Gastrocnemius medialis (tissue), 4 donors: ENCODE results near the gene CYP2D6. TPM values are rescaled to one million over a fixed set of nuclear protein-coding genes. Genes with fewer than 3 reads are reported as not detected.

ENCODE experiments used
- ATAC-seq, 2 donors: fragments of 150-250 bp; one replicate each; pipeline ENCODE4 v1.9.1; 2016
- DNase-seq, 2 donors: peaks; one replicate each; pipeline ENCODE4 v3.0.0-alpha.2; 2019
- H3K27ac ChIP-seq, 4 donors: fragments of 200-600 bp; sonication (generic); 1 replicate in 1 of 4; 2 replicates in 3 of 4; pipeline ENCODE4 v1.5.1; 2016 to 2018; ENCODE audit warnings: mild to moderate bottlenecking in 2 of 4, moderate library complexity in 1 of 4
- H3K27me3 ChIP-seq, 3 donors: fragments of 200-600 bp; sonication (generic) in 2 of 3; 1 replicate in 1 of 3; 2 replicates in 2 of 3; pipeline versions ENCODE4 v1.5.1 to v1.6.0; 2016 to 2019; ENCODE audit warnings: mild to moderate bottlenecking in 1 of 3, moderate library complexity in 1 of 3
- H3K36me3 ChIP-seq, 2 donors: fragments of 200-600 bp; sonication (generic) in 1 of 2; one replicate each; pipeline ENCODE4 v1.5.1; 2017 to 2018
- H3K4me1 ChIP-seq, 2 donors: fragments of 200-600 bp; sonication (generic) in 1 of 2; one replicate each; pipeline ENCODE4 v1.5.1; 2016 to 2017; ENCODE audit warnings: mild to moderate bottlenecking in 2 of 2
- H3K4me3 ChIP-seq, 4 donors: fragments of 200-600 bp; sonication (generic) in 3 of 4; 1 replicate in 1 of 4; 2 replicates in 3 of 4; pipeline ENCODE4 v1.5.1; 2016 to 2019; ENCODE audit warnings: mild to moderate bottlenecking in 2 of 4
- H3K9me3 ChIP-seq, 3 donors: fragments of 200-600 bp; sonication (generic) in 2 of 3; 1 replicate in 1 of 3; 2 replicates in 2 of 3; pipeline ENCODE4 v1.5.1; 2016 to 2019
- POLR2A ChIP-seq, 2 donors: fragments of 450-650 bp; IDR thresholded peaks; one replicate each; pipeline ENCODE4 v1.6.1; 2017; ENCODE audit warnings: antibody characterized with exemption in 2 of 2, mild to moderate bottlenecking in 2 of 2, moderate library complexity in 2 of 2
- in situ Hi-C, 4 donors: fragments of 200-750 bp; cut with MboI; loops; one replicate each; pipeline versions ENCODE4 v1.15.0 to v1.8.0; 2017; ENCODE audit warnings: low sequenced_read_pairs in 4 of 4
- intact Hi-C: fragments of 100-400 bp; cut with DNase I; formaldehyde crosslinking; loops from one replicate; pipeline ENCODE4 v1.15.1; 2023; ENCODE audit warnings: low total_unique reads
- total RNA-seq, 4 donors: library from RNA; depleted of rRNA; stranded (reverse); fragments of >200 nt; gene quantifications; one replicate each; pipeline versions ENCODE4 v1.1.0 to v1.2.3, GENCODE V29; 2016
- TF ChIP-seq, protein P1 (sequence below), 5 experiments: fragments of 450-650 bp in 3 of 5; fragments of 200-600 bp in 2 of 5; sonication (generic) in 2 of 5; IDR thresholded peaks in 4 of 5; conservative IDR thresholded peaks in 1 of 5; 1 replicate in 4 of 5; 2 replicates in 1 of 5; pipeline ENCODE4 v1.5.1; 2016 to 2019; ENCODE audit warnings: antibody characterized with exemption in 5 of 5, mild to moderate bottlenecking in 3 of 5, moderate library complexity in 3 of 5

CYP2D6 gene
- total RNA-seq, 4 donors from 2014 or later: 0.15 to 0.24 TPM; not detected in 2

DNA sequence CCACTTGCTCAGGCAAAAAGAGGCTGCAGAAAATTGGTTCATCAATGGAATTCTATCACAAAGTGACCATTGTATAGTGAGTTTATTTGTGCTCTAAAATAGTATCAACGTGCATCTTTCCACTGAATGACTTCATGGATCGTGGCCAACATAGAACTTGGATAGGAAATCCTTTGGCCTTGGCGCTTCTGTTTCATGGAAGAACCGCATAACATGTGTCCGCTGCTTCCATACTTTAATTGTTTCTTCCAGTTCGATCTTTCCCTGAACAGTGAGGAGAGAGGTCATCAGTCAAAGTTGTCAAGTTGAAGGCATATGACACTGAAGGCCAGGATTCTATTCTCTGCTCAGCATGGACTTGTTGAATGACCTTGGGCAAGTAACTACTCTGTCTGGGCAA is 44.6 kb downstream of the CYP2D6 start:
- Histone ChIP-seq H3K4me1 (peaks cover 26 to 43% of the 10 kb centered on the region in 2 donors), H3K9me3 (no peaks in the 10 kb centered on the region), H3K27ac (peak overlapping the region; percentile 6 to 57 (median 32)), H3K27me3 (no peaks in the 10 kb centered on the region), H3K4me3 (no peak overlapping the region), H3K36me3 (peaks cover 0 to 46% of the 10 kb centered on the region in 2 donors)
- DNase-seq (no peak), ATAC-seq (no peak)
- TF ChIP-seq POLR2A (IDR thresholded peaks at IDR 0.05): no peak
- TF ChIP-seq, protein P1, sequence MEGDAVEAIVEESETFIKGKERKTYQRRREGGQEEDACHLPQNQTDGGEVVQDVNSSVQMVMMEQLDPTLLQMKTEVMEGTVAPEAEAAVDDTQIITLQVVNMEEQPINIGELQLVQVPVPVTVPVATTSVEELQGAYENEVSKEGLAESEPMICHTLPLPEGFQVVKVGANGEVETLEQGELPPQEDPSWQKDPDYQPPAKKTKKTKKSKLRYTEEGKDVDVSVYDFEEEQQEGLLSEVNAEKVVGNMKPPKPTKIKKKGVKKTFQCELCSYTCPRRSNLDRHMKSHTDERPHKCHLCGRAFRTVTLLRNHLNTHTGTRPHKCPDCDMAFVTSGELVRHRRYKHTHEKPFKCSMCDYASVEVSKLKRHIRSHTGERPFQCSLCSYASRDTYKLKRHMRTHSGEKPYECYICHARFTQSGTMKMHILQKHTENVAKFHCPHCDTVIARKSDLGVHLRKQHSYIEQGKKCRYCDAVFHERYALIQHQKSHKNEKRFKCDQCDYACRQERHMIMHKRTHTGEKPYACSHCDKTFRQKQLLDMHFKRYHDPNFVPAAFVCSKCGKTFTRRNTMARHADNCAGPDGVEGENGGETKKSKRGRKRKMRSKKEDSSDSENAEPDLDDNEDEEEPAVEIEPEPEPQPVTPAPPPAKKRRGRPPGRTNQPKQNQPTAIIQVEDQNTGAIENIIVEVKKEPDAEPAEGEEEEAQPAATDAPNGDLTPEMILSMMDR (IDR thresholded peaks at IDR 0.05 in 4 of 5, conservative IDR thresholded peaks at IDR 0.05 in 1 of 5): no peak
- intact Hi-C loops: loop anchor here (10.0 kb wide), 1 partner anchor 801 kb away; the partner anchor contains the start of gene RANGAP1
- in situ Hi-C loops: loop anchor here in 1 of 4 donors (25.0 kb wide), 1 partner anchor 351 kb away; the partner anchor contains the start of gene NFAM1

DNA sequence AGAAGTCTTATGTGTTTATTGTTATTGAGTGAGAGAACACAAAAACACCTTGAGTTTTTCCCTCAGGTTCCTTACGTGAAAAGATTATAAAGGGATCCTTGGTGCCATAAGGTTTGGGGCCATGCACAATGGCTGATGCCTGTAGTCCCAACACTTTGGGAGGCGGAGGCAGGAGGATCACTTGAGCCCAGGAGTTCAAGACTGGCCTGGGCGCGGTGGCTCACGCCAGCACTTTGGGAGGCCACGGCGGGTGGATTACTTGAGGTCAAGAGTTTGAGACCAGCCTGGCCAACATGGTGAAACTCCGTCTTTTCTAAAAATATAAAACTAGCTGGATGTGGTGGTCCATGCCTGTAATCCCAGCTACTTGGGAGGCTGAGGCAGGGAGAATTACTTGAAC is 45.7 kb downstream of the CYP2D6 start:
- H3K4me1 ChIP-seq: peaks cover 33 to 47% of the 10 kb centered on the region in 2 donors
- no peak for TF ChIP-seq POLR2A (IDR thresholded peaks at IDR 0.05)
- TF ChIP-seq, protein P1 (IDR thresholded peaks at IDR 0.05 in 4 of 5, conservative IDR thresholded peaks at IDR 0.05 in 1 of 5): no peak
- ATAC-seq (no peak), DNase-seq (no peak)
- no peaks in the 10 kb centered on the region for H3K27me3 ChIP-seq
- peak overlapping the region in 2 of 4 donors; percentile 14 to 27 for H3K27ac ChIP-seq
- no peak overlapping the region for H3K4me3 ChIP-seq
- peaks cover 0 to 46% of the 10 kb centered on the region in 2 donors for H3K36me3 ChIP-seq
- H3K9me3 ChIP-seq: no peaks in the 10 kb centered on the region
- intact Hi-C loops (loop anchor here (10.0 kb wide), 1 partner anchor 800 kb away; the partner anchor contains the start of gene RANGAP1), in situ Hi-C loops (loop anchor here in 1 of 4 donors (25.0 kb wide), 1 partner anchor 352 kb away; the partner anchor contains the start of gene NFAM1)

DNA sequence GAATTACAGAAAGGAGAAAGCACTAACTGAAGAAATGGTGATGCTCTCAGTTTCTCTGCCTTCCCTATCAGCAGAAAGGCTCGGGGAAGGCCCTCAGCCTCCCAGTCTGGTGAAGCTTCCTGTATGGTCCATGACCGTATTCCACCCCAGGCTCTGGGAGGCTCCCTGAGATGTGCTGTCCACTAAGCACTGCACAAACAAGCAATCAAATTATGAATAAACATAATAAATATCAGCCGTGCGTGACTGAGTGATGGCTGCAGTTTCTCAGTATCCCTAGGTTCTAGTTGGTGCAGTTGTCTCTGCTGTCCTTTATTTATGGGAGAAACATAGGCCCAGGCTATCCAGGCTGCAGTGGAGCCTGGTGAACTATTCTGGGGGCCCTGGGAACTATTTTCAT is 47.5 kb downstream of the CYP2D6 start:
- ATAC-seq (no peak), DNase-seq (no peak)
- H3K27me3 ChIP-seq: no peaks in the 10 kb centered on the region
- H3K27ac ChIP-seq: peak overlapping the region in 3 of 4 donors; percentile 20 to 46 (median 22)
- H3K4me1 ChIP-seq: peaks cover 31 to 45% of the 10 kb centered on the region in 2 donors
- intact Hi-C loops: loop anchor here (10.0 kb wide), 1 partner anchor 798 kb away; the partner anchor contains the start of gene RANGAP1
- H3K9me3 ChIP-seq: no peaks in the 10 kb centered on the region
- peaks cover 0 to 46% of the 10 kb centered on the region in 2 donors for H3K36me3 ChIP-seq
- in situ Hi-C loops: loop anchor here in 1 of 4 donors (25.0 kb wide), 1 partner anchor 354 kb away; the partner anchor contains the start of gene NFAM1
- H3K4me3 ChIP-seq: no peak overlapping the region
- TF ChIP-seq POLR2A (IDR thresholded peaks at IDR 0.05): no peak
- TF ChIP-seq, protein P1 (IDR thresholded peaks at IDR 0.05 in 4 of 5, conservative IDR thresholded peaks at IDR 0.05 in 1 of 5): no peak

DNA sequence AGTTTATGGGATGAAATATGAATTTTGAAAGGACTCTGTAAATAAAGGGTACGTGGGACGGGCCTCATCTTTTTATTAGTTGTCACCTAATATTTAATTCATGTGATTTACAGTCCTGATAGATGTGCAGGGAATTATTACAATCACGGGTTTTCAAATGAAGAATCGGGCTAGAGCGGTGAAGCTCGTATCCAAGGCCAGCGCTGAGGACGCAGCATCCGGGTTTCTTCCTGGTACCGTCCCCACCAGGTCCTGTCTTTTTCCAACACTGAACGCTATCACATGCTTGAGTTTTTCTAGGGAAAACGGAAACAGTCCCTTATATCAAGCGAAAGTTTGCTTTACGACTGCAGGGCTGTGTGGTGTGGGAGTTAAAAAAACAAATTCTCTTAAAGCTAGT is 50.3 kb downstream of the CYP2D6 start:
- Histone ChIP-seq H3K9me3 (no peaks in the 10 kb centered on the region), H3K27me3 (no peaks in the 10 kb centered on the region), H3K27ac (peak overlapping the region; percentile 95 to 100 (median 100)), H3K4me3 (peak overlapping the region; percentile 69 to 89 (median 86)), H3K36me3 (peaks cover 0 to 22% of the 10 kb centered on the region in 2 donors), H3K4me1 (peaks cover 30 to 35% of the 10 kb centered on the region in 2 donors)
- intact Hi-C loops (loop anchor here (2.0 to 10.0 kb wide), 2 partner anchors 391 to 795 kb away; partner anchors contain the start of genes RANGAP1 and SNU13), in situ Hi-C loops (loop anchor here in 1 of 4 donors (25.0 kb wide), 1 partner anchor 357 kb away; the partner anchor contains the start of gene NFAM1)
- TF ChIP-seq POLR2A (IDR thresholded peaks at IDR 0.05): no peak
- TF ChIP-seq, protein P1 (IDR thresholded peaks at IDR 0.05 in 4 of 5, conservative IDR thresholded peaks at IDR 0.05 in 1 of 5): no peak
- peak; percentile 25 to 26 for ATAC-seq
- no peak for DNase-seq
